Endothelial cell of umbilical vein (primary cell): ENCODE results near the gene HCN1. TPM values are rescaled to one million over a fixed set of nuclear protein-coding genes. Genes with fewer than 3 reads are reported as not detected.

Experiments
- BruUV-seq: library from RNA; stranded (reverse); fragments of 400-500 nt; replicated peaks from 2 replicates; lab custom pipeline; 2021; lab: Mats Ljungman, UMichigan
- CTCF ChIA-PET: fragments of 300-600, 350-600 bp; sonication (Branson Sonifier 250); formaldehyde crosslinking; loops from one replicate; lab custom pipeline; 2021; ENCODE audit warnings: antibody characterized with exemption, inconsistent platforms; lab: Charles Lee
- POLR2A ChIA-PET: fragments of 300-600, 350-600 bp; sonication (Branson Sonifier 250); formaldehyde crosslinking; loops from one replicate; lab custom pipeline; 2021; ENCODE audit warnings: antibody characterized with exemption, inconsistent platforms; lab: Charles Lee
- DNase-seq: peaks from one replicate; pipeline ENCODE4 v3.0.0-alpha.2; 2011; ENCODE audit warnings: low read depth, low spot score
- FAIRE-seq: peaks from 2 replicates; lab custom pipeline; 2011; peaks lifted over from hg19 to GRCh38; lab: Jason Lieb, UNC
- H2AFZ ChIP-seq: 2 replicates; pipeline ENCODE4 v1.6.0; 2012; ENCODE audit warnings: low read depth, low read length, control low read depth, inconsistent platforms
- H3K27ac ChIP-seq: 2 replicates; pipeline ENCODE4 v1.5.1; 2011; ENCODE audit warnings: low read depth, mild to moderate bottlenecking, control low read depth, low read length, moderate library complexity; ENCODE audit not compliant: insufficient read depth
- H3K27me3 ChIP-seq, 2 experiments: 2 replicates each; pipeline versions ENCODE4 v1.6.0 to v1.6.1; 2011; ENCODE audit warnings: low read length in 2 of 2, mixed read lengths in 1 of 2; ENCODE audit not compliant: control insufficient read depth in 2 of 2, insufficient read depth in 2 of 2
- H3K36me3 ChIP-seq, 2 experiments: 2 replicates in 1 of 2; 3 replicates in 1 of 2; pipeline ENCODE4 v1.5.1; 2011; ENCODE audit warnings: low read length in 2 of 2, mild to moderate bottlenecking in 1 of 2, moderate library complexity in 1 of 2; ENCODE audit not compliant: control insufficient read depth in 2 of 2, insufficient read depth in 2 of 2; ENCODE audit errors: extremely low read depth in 1 of 2
- H3K4me1 ChIP-seq: 3 replicates; pipeline ENCODE4 v1.5.1; 2011; ENCODE audit warnings: mild to moderate bottlenecking, low read length; ENCODE audit not compliant: control insufficient read depth, insufficient read depth; ENCODE audit errors: extremely low read depth
- H3K4me2 ChIP-seq: 2 replicates; pipeline ENCODE4 v1.6.1; 2011; ENCODE audit warnings: low read length, control low read depth, mixed read lengths; ENCODE audit not compliant: insufficient read depth
- H3K4me3 ChIP-seq, 3 experiments: fragments of 200-600 bp in 1 of 3; sonication (generic), shearing (Covaris generic) in 1 of 3; replicated peaks in 1 of 3; 2 replicates each; pipeline ENCODE4 v1.5.1; 2011 to 2016; ENCODE audit warnings: control low read depth in 3 of 3, low read length in 3 of 3, mild to moderate bottlenecking in 2 of 3, inconsistent platforms in 1 of 3, low read depth in 1 of 3, moderate library complexity in 1 of 3; ENCODE audit not compliant: insufficient read depth in 1 of 3
- H3K79me2 ChIP-seq: 2 replicates; pipeline ENCODE4 v1.6.0; 2012; ENCODE audit warnings: low read length, inconsistent platforms; ENCODE audit not compliant: control insufficient read depth, insufficient read depth
- H3K9ac ChIP-seq: replicated peaks from 2 replicates; pipeline ENCODE3; 2011; ENCODE audit warnings: low read length, control low read depth; ENCODE audit not compliant: insufficient read depth; ENCODE audit errors: extremely low read depth
- H3K9me1 ChIP-seq: replicated peaks from 3 replicates; pipeline ENCODE4 v1.6.0; 2011; ENCODE audit warnings: mild to moderate bottlenecking, low read length; ENCODE audit not compliant: control insufficient read depth, insufficient read depth; ENCODE audit errors: extremely low read depth
- H3K9me3 ChIP-seq: replicated peaks from 2 replicates; pipeline ENCODE4 v1.5.1; 2012; ENCODE audit warnings: low read length, inconsistent platforms; ENCODE audit not compliant: control insufficient read depth, insufficient read depth
- H4K20me1 ChIP-seq: replicated peaks from 2 replicates; pipeline ENCODE3; 2011; ENCODE audit warnings: mild to moderate bottlenecking, low read length; ENCODE audit not compliant: control insufficient read depth, insufficient read depth; ENCODE audit errors: extremely low read depth
- EZH2 ChIP-seq: IDR thresholded peaks from 2 replicates; pipeline ENCODE4 v1.6.1; 2012; ENCODE audit warnings: borderline replicate concordance, low read depth, mild to moderate bottlenecking, moderate library complexity, low read length, inconsistent platforms; ENCODE audit not compliant: severe bottlenecking
- FOS ChIP-seq: IDR thresholded peaks from 2 replicates; pipeline ENCODE4 v1.6.1; 2011; ENCODE audit warnings: mild to moderate bottlenecking, low read length, moderate library complexity, borderline replicate concordance; ENCODE audit not compliant: insufficient read depth
- GATA2 ChIP-seq: IDR thresholded peaks from 2 replicates; pipeline ENCODE4 v1.7.0; 2011; ENCODE audit warnings: low read depth, mild to moderate bottlenecking, moderate library complexity, mixed read lengths, low read length; ENCODE audit not compliant: insufficient read length, insufficient read depth
- JUN ChIP-seq: IDR thresholded peaks from 2 replicates; pipeline ENCODE4 v1.6.1; 2011; ENCODE audit warnings: borderline replicate concordance, low read depth; ENCODE audit not compliant: insufficient read length, insufficient read depth
- MYC ChIP-seq: IDR thresholded peaks from one replicate; pipeline ENCODE4 v1.6.1; 2011; ENCODE audit warnings: mild to moderate bottlenecking, low read depth, low read length
- POLR2A ChIP-seq: IDR thresholded peaks from 2 replicates; pipeline ENCODE4 v1.6.1; 2012; ENCODE audit warnings: low read depth, mild to moderate bottlenecking, control low read depth, low read length
- POLR2AphosphoS5 ChIP-seq: IDR thresholded peaks from 2 replicates; pipeline ENCODE4 v1.6.1; 2012; ENCODE audit warnings: low read depth, mild to moderate bottlenecking, control low read depth, low read length, moderate library complexity; ENCODE audit not compliant: insufficient read depth
- dilution Hi-C: fragments of 300-500 bp; cut with MboI; formaldehyde crosslinking; loops from one replicate; pipeline ENCODE4 v1.15.0; 2019; ENCODE audit warnings: low sequenced_read_pairs; ENCODE audit not compliant: extremely low pct_ligation_motif_present
- intact Hi-C: fragments of 100-400 bp; cut with micrococcal nuclease; formaldehyde crosslinking; loops from one replicate; pipeline ENCODE4 v1.10.0; 2022
- polyA plus RNA-seq, 4 experiments: library from polyadenylated mRNA; depleted of rRNA in 3 of 4; stranded (reverse) in 3 of 4; unstranded in 1 of 4; fragments of >200 nt; gene quantifications; 2 replicates each; pipeline versions ENCODE4 v1.2.1 to v1.2.3, GENCODE V29; 2011 to 2012; ENCODE audit warnings: missing spikeins in 1 of 4
- total RNA-seq: library from RNA; stranded (reverse); gene quantifications from 2 replicates; pipeline ENCODE4 v1.2.3, GENCODE V29; 2021
- TF ChIP-seq, protein P1 (sequence below), 2 donors: IDR thresholded peaks; 1 replicate in 1 of 2; 2 replicates in 1 of 2; pipeline ENCODE4 v1.5.1; 2011; ENCODE audit warnings: low read length in 2 of 2, mild to moderate bottlenecking in 2 of 2, moderate library complexity in 2 of 2, control low read depth in 1 of 2, inconsistent platforms in 1 of 2, low read depth in 1 of 2; ENCODE audit not compliant: insufficient read depth in 1 of 2; ENCODE audit errors: extremely low read depth in 1 of 2
- TF ChIP-seq, protein P2 (sequence below): IDR thresholded peaks from 2 replicates; pipeline ENCODE4 v1.6.1; 2011; ENCODE audit not compliant: insufficient read depth, insufficient read length

HCN1 gene
- total and polyA plus RNA-seq, 2 donors (not counting 3 experiments of a cell fraction or from before 2014, with no cell fraction given) = not detected

GRCh38 chr5:45399041-45399440 is 297.1 kb downstream of the HCN1 start:
- TF ChIP-seq MYC (no peak), JUN (no peak), POLR2AphosphoS5 (no peak), GATA2 (no peak), POLR2A (no peak), EZH2 (no peak), FOS (no peak)
- TF ChIP-seq, protein P1, sequence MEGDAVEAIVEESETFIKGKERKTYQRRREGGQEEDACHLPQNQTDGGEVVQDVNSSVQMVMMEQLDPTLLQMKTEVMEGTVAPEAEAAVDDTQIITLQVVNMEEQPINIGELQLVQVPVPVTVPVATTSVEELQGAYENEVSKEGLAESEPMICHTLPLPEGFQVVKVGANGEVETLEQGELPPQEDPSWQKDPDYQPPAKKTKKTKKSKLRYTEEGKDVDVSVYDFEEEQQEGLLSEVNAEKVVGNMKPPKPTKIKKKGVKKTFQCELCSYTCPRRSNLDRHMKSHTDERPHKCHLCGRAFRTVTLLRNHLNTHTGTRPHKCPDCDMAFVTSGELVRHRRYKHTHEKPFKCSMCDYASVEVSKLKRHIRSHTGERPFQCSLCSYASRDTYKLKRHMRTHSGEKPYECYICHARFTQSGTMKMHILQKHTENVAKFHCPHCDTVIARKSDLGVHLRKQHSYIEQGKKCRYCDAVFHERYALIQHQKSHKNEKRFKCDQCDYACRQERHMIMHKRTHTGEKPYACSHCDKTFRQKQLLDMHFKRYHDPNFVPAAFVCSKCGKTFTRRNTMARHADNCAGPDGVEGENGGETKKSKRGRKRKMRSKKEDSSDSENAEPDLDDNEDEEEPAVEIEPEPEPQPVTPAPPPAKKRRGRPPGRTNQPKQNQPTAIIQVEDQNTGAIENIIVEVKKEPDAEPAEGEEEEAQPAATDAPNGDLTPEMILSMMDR (IDR thresholded peaks at IDR 0.05; ENCODE audit: extremely low read depth in 1 of 2, insufficient read depth in 1 of 2, low read depth in 1 of 2, low read length in 2 of 2) = no peak
- TF ChIP-seq, protein P2, sequence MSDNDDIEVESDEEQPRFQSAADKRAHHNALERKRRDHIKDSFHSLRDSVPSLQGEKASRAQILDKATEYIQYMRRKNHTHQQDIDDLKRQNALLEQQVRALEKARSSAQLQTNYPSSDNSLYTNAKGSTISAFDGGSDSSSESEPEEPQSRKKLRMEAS = no peak
- no peak overlapping the region for H3K27ac ChIP-seq
- H3K4me1 ChIP-seq = no peaks in the 10 kb centered on the region
- no TSS peak for BruUV-seq
- H3K79me2 ChIP-seq = no peaks in the 10 kb centered on the region
- intact Hi-C loops (no loop called here), dilution Hi-C loops (no loop called here)
- no peak overlapping the region for H3K4me3 ChIP-seq
- H3K27me3 ChIP-seq = no peaks in the 10 kb centered on the region
- no peak overlapping the region for H3K4me2 ChIP-seq
- H3K36me3 ChIP-seq = no peaks in the 10 kb centered on the region
- H3K9me1 ChIP-seq = no peaks in the 10 kb centered on the region
- no peaks in the 10 kb centered on the region for H4K20me1 ChIP-seq
- no peak overlapping the region for H3K9ac ChIP-seq
- no peaks in the 10 kb centered on the region for H3K9me3 ChIP-seq
- FAIRE-seq (no peak), DNase-seq (no peak)
- POLR2A ChIA-PET = no interaction called here
- H2AFZ ChIP-seq = no peak overlapping the region
- CTCF ChIA-PET = no interaction called here
